Glutamatergic neuron (in vitro differentiated cells): ENCODE data around the gene HOXB6. TPM values are rescaled to one million over a fixed set of nuclear protein-coding genes. Genes with fewer than 3 reads are reported as not detected.
A peak's percentile ranks its signal among the peaks of the same experiment; 100 is the strongest.

Experiments
- DNase-seq: peaks from one replicate; pipeline ENCODE4 v3.0.0; 2022
- H3K27ac Mint-ChIP-seq: one replicate; pipeline ENCODE4 v1.8.0; 2020; ENCODE audit warnings: mild to moderate bottlenecking, mixed read lengths, inconsistent platforms; ENCODE audit not compliant: unreplicated experiment
- H3K27me3 Mint-ChIP-seq: one replicate; pipeline ENCODE4 v1.8.0; 2020; ENCODE audit warnings: mild to moderate bottlenecking, moderate library complexity, mixed read lengths, inconsistent platforms; ENCODE audit not compliant: unreplicated experiment
- H3K36me3 Mint-ChIP-seq: one replicate; pipeline ENCODE4 v1.8.0; 2020; ENCODE audit warnings: mild to moderate bottlenecking, mixed read lengths, inconsistent platforms; ENCODE audit not compliant: unreplicated experiment
- H3K4me1 Mint-ChIP-seq: one replicate; pipeline ENCODE4 v1.8.0; 2020; ENCODE audit warnings: mild to moderate bottlenecking, low read depth, mixed read lengths, inconsistent platforms; ENCODE audit not compliant: unreplicated experiment
- H3K4me3 Mint-ChIP-seq: one replicate; pipeline ENCODE4 v1.8.0; 2020; ENCODE audit warnings: mild to moderate bottlenecking, mixed read lengths, inconsistent platforms; ENCODE audit not compliant: unreplicated experiment
- H3K9me3 Mint-ChIP-seq: one replicate; pipeline ENCODE4 v1.8.0; 2020; ENCODE audit warnings: mild to moderate bottlenecking, moderate library complexity, mixed read lengths, inconsistent platforms; ENCODE audit not compliant: unreplicated experiment
- total RNA-seq: library from RNA; stranded (reverse); fragmentation: NEBNext Ultra II Directional; extraction: Animal tissue kit (Norgen Biotek cat#: 25700); gene quantifications from one replicate; pipeline ENCODE4 v1.2.1, GENCODE V29; 2021; ENCODE audit not compliant: unreplicated experiment
- TF ChIP-seq, protein P1 (sequence below): fragments of 200-600 bp; sonication (generic); IDR thresholded peaks from one replicate; pipeline ENCODE4 v1.5.0; 2021; ENCODE audit not compliant: partially characterized antibody, unreplicated experiment

Gene HOXB6
- total RNA-seq, 1 donor from 2014 or later, result not detected

DNA sequence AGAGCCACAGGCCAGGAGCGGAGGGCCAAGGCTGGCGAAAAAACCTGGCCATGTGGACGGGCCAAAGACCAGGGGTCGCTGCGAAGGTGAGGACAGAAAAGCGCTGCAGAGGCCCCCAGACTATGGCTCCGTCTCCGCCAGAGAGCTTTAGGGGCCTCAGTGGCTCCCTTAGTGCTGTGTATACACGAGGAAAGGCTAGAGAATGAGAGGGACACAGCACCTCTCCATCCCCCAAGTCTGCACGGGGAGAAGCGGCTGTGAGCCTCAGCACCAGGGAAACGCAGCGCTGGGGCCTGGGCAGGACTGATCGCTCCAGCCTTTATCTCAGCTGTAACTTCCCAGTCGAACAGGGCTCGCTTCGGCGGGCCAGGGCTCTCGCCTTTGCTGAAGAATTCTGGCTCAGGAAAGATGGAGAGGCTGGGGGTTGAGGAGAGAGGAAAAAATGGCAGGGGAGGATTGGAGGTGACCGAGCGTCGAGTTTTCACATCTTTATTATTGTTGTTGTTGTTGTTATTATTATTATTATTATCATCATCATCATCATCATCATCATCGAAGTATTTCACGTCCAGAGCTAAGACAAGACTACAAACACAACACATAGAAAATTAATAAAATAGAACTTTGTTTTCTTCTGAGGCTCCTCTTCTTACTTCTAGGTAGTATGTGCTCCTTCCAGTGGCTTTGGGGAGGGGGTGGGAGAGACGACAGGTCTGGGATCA is 9.3 kb downstream of the HOXB6 start:
- peaks cover 54% of the 10 kb centered on the region for H3K27me3 Mint-ChIP-seq
- no peaks in the 10 kb centered on the region for H3K36me3 Mint-ChIP-seq
- DNase-seq, result no peak
- TF ChIP-seq, protein P1, sequence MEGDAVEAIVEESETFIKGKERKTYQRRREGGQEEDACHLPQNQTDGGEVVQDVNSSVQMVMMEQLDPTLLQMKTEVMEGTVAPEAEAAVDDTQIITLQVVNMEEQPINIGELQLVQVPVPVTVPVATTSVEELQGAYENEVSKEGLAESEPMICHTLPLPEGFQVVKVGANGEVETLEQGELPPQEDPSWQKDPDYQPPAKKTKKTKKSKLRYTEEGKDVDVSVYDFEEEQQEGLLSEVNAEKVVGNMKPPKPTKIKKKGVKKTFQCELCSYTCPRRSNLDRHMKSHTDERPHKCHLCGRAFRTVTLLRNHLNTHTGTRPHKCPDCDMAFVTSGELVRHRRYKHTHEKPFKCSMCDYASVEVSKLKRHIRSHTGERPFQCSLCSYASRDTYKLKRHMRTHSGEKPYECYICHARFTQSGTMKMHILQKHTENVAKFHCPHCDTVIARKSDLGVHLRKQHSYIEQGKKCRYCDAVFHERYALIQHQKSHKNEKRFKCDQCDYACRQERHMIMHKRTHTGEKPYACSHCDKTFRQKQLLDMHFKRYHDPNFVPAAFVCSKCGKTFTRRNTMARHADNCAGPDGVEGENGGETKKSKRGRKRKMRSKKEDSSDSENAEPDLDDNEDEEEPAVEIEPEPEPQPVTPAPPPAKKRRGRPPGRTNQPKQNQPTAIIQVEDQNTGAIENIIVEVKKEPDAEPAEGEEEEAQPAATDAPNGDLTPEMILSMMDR, result no peak
- no peak overlapping the region for H3K4me3 Mint-ChIP-seq
- H3K27ac Mint-ChIP-seq, result no peak overlapping the region
- H3K4me1 Mint-ChIP-seq, result peaks cover 2% of the 10 kb centered on the region
- peaks cover 3% of the 10 kb centered on the region for H3K9me3 Mint-ChIP-seq

DNA sequence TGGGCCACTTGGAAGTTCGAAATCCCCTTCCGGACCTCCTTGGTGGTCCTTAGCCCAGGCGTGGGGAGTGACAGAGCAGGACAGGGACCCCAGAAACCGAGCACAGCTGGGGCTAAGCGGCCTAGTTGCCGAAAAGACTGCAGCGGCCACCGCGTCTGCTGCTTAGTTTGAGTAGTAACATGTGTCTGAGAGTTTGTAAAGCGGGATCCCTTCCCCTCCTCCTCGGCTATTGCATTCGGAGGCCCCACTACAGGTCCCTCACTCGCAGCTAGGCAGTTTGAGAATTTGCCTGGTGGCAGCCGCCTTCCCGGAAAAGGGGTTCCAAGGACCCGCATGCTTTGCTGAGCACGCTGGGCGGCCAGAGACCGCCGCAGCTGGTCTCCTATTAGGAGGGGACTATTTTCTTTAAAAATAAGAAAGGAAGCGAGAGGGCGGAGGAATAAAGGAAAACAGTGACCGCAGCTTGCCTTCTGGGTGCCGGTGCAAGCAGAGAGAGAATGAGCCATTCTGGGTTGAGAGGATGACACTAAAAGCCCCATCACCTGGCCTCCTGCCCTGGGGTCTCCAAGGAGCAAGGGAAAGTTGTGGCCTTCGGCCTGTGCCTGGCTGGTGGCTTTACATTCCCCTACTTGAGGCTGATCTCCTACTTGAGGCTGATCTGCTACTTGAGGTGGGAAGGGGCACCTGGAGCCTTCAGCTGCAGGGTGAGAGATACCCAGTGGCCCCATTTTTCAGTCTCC is 10.1 kb downstream of the HOXB6 start:
- DNase-seq, result no peak
- no peak overlapping the region for H3K4me3 Mint-ChIP-seq
- TF ChIP-seq, protein P1, result no peak
- no peaks in the 10 kb centered on the region for H3K36me3 Mint-ChIP-seq
- peaks cover 2% of the 10 kb centered on the region for H3K4me1 Mint-ChIP-seq
- H3K27ac Mint-ChIP-seq, result no peak overlapping the region
- peaks cover 50% of the 10 kb centered on the region for H3K27me3 Mint-ChIP-seq
- peaks cover 3% of the 10 kb centered on the region for H3K9me3 Mint-ChIP-seq

DNA sequence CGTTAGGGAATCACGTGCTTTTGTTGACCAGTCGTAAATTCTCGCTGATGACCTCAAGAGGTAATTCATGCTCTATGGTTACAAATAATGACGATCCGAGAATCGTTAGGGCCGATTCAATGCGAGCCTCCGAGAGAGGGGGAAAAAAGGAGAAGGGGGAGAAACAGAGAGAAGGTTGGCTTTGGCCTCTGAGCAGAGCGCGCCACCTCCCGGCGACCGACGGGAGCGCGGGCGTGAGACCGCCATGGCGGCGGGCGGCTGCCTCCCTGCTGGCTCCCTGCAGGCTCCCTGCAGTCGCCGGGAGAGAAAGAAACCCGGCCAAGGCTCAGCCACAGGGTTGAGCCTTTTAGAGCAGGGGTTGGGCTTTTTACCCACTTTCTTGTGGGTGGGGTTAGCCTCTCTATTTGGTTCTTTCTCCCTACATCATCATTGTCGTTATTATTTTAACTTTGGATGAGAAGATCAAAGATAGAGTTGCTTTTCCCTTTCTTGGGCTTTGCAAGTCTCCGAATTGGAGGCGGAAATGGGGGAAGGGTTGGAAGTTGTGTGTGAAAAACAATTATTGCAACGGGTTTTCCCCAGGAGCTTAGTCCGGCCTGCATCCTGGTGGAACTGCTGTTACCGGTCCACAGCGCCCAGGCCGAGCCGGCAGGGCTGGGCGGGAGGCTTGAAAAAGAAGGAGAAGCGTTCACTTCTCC is 10.8 kb downstream of the HOXB6 start:
- no peak overlapping the region for H3K27ac Mint-ChIP-seq
- peak; percentile 91 for DNase-seq
- peaks cover 48% of the 10 kb centered on the region for H3K27me3 Mint-ChIP-seq
- no peak overlapping the region for H3K4me3 Mint-ChIP-seq
- H3K36me3 Mint-ChIP-seq, result no peaks in the 10 kb centered on the region
- TF ChIP-seq, protein P1, result peak; percentile 81
- peaks cover 4% of the 10 kb centered on the region for H3K9me3 Mint-ChIP-seq
- H3K4me1 Mint-ChIP-seq, result peaks cover 2% of the 10 kb centered on the region

DNA sequence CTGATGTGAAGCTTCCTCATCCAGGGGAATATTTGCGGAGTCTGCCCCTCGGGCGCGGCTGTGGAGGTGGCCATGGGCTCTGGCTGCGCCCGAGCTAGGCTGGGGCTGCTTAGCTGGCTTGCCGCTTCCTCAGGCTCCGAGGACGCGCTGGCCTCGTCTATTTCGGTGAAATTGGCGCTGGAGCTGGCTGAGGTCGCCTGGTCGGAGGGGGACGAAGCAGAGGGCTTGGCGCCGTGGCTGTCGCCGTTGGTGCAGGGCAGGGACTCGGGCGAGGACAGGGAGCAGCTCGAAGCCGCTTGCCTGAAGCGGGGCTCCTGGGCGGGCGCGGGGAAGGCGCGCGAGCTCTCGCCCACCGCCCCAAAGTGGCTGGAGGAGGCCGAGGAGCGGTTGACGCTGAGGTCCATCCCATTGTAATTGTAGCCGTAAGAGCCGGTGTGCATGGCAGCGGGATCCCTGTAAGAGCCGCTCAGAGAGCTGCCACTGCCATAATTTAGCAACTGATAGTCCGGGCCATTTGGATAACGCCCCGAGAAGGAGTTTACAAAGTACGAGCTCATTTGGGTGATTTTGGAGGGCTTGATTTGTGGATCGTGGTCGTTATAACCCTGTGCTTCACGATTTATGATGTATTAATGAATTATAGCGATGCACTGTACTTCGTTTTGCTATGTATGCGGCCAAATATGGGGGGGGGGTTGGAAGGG is 11.5 kb downstream of the HOXB6 start, which contains the start of gene HOXB5:
Gene HOXB5, minus strand, starts transcription at position 654 of the 704 bp plus-strand sequence. Its CDS starts 97 bp downstream, at position 557.
- Mint-ChIP-seq H3K9me3 (peaks cover 4% of the 10 kb centered on the region), H3K27me3 (peaks cover 50% of the 10 kb centered on the region), H3K4me3 (peak within 1 kb of the TSS; percentile 11), H3K4me1 (peaks cover 2% of the 10 kb centered on the region), H3K27ac (no peak within 1 kb of the TSS), H3K36me3 (no peaks in the 10 kb centered on the region)
- DNase-seq, result peak; percentile 61
- TF ChIP-seq, protein P1, result no peak
